Measurements from ENCODE around the gene SLC22A3. TPM values are rescaled to one million over a fixed set of nuclear protein-coding genes. Genes with fewer than 3 reads are reported as not detected.

Gene SLC22A3
- total and polyA plus RNA-seq, 2 of the 13 experiments (the other 11 are each of a cell fraction or from before 2014, with no cell fraction given) = 12.0 to 31.5 TPM

DNA sequence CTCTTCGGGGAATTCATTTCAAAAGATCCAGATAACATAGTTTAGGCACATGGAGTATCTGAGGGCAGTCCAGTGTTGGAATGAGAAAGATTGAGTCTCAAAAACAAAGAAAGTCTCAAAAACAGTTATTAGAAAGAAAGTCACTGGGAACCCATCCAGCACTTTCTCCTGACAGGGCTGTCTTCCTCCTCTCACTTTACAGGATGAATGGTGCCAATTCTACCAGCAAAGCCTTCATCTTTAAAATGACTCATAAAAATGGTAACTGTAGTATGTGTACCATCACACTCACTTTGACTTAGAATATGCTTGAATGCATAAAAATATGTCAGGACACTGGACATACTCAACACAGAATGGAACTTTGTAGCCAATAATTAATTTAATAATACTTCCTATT, 71.3 kb downstream of the SLC22A3 start:
- CTCF ChIA-PET (ENCODE audit: low intra/inter-chr PET ratio, low total read pairs) = no interaction called here
- FAIRE-seq = no peak
- BruUV-seq (replicated peaks) = no TSS peak
- Histone ChIP-seq H3K9me3 (ENCODE audit: low read length) (no peaks in the 10 kb centered on the region), H3K27ac (ENCODE audit: extremely low read length, insufficient read depth, low read length) (no peak overlapping the region), H2AFZ (ENCODE audit: low read length) (no peak overlapping the region), H3K4me1 (ENCODE audit: insufficient read depth, low read length) (peaks cover 29% of the 10 kb centered on the region), H3K9ac (ENCODE audit: insufficient read depth, low read depth, low read length) (no peak overlapping the region), H3K27me3 (ENCODE audit: control insufficient read depth in 1 of 2, insufficient read depth in 2 of 2, low read length in 2 of 2) (no peaks in the 10 kb centered on the region), H3K79me2 (ENCODE audit: insufficient read depth, low read length) (no peaks in the 10 kb centered on the region), H4K20me1 (ENCODE audit: insufficient read depth, low read length) (no peaks in the 10 kb centered on the region), H3K36me3 (replicated peaks in 1 of 2; ENCODE audit: control insufficient read depth in 1 of 2, insufficient read depth in 2 of 2, low read length in 2 of 2) (peaks cover 0 to 7% of the 10 kb centered on the region in 2 experiments; a peak in 1 of 5 replicates), H3K4me2 (ENCODE audit: low read depth, low read length) (no peak overlapping the region), H3K4me3 (replicated peaks in 1 of 3; ENCODE audit: insufficient read depth in 1 of 3, low read depth in 2 of 3, low read length in 3 of 3) (no peak overlapping the region)
- ATAC-seq = no peak
- 83% methylated on average over 1 of the region's 1 CpG for WGBS (ENCODE audit: low lambda C conversion rate)
- in situ Hi-C loops (cut with HindIII; ENCODE audit: extremely low pct_ligation_motif_present, low pct_unique_long_range_greater_than_20kb) = no loop called here
- intact Hi-C loops (cut with micrococcal nuclease; ENCODE audit: unreplicated experiment) = no loop called here
- TF ChIP-seq ZNF558 (CRISPR knock-in tag; IDR thresholded peaks at IDR 0.05; ENCODE audit: borderline replicate concordance) = no peak
- TF ChIP-seq, protein P1, sequence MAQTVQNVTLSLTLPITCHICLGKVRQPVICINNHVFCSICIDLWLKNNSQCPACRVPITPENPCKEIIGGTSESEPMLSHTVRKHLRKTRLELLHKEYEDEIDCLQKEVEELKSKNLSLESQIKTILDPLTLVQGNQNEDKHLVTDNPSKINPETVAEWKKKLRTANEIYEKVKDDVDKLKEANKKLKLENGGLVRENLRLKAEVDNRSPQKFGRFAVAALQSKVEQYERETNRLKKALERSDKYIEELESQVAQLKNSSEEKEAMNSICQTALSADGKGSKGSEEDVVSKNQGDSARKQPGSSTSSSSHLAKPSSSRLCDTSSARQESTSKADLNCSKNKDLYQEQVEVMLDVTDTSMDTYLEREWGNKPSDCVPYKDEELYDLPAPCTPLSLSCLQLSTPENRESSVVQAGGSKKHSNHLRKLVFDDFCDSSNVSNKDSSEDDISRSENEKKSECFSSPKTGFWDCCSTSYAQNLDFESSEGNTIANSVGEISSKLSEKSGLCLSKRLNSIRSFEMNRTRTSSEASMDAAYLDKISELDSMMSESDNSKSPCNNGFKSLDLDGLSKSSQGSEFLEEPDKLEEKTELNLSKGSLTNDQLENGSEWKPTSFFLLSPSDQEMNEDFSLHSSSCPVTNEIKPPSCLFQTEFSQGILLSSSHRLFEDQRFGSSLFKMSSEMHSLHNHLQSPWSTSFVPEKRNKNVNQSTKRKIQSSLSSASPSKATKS (CRISPR knock-in tag; IDR thresholded peaks at IDR 0.05) = no peak
- TF ChIP-seq ZNF326 (CRISPR knock-in tag; IDR thresholded peaks at IDR 0.05; ENCODE audit: borderline replicate concordance) = no peak
- TF ChIP-seq NFATC3 (CRISPR knock-in tag; IDR thresholded peaks at IDR 0.05) = no peak
- no peak for TF ChIP-seq ZNF639 (CRISPR knock-in tag; conservative IDR thresholded peaks at IDR 0.05)
- TF ChIP-seq ELK4 (CRISPR knock-in tag; IDR thresholded peaks at IDR 0.05; ENCODE audit: borderline replicate concordance) = no peak
- no peak for TF ChIP-seq ZNF740 (CRISPR knock-in tag; IDR thresholded peaks at IDR 0.05)
- TF ChIP-seq, protein P2, sequence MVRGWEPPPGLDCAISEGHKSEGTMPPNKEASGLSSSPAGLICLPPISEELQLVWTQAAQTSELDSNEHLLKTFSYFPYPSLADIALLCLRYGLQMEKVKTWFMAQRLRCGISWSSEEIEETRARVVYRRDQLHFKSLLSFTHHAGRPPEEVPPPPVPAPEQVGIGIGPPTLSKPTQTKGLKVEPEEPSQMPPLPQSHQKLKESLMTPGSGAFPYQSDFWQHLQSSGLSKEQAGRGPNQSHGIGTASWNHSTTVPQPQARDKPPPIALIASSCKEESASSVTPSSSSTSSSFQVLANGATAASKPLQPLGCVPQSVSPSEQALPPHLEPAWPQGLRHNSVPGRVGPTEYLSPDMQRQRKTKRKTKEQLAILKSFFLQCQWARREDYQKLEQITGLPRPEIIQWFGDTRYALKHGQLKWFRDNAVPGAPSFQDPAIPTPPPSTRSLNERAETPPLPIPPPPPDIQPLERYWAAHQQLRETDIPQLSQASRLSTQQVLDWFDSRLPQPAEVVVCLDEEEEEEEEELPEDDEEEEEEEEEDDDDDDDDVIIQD (CRISPR knock-in tag; IDR thresholded peaks at IDR 0.05; ENCODE audit: low read depth) = no peak
- TF ChIP-seq ZNF776 (CRISPR knock-in tag; IDR thresholded peaks at IDR 0.05) = no peak
- TF ChIP-seq MBNL3 (CRISPR knock-in tag; conservative IDR thresholded peaks at IDR 0.05) = no peak
- TF ChIP-seq BORCS8-MEF2B (CRISPR knock-in tag; IDR thresholded peaks at IDR 0.05) = no peak
- TF ChIP-seq, protein P3, sequence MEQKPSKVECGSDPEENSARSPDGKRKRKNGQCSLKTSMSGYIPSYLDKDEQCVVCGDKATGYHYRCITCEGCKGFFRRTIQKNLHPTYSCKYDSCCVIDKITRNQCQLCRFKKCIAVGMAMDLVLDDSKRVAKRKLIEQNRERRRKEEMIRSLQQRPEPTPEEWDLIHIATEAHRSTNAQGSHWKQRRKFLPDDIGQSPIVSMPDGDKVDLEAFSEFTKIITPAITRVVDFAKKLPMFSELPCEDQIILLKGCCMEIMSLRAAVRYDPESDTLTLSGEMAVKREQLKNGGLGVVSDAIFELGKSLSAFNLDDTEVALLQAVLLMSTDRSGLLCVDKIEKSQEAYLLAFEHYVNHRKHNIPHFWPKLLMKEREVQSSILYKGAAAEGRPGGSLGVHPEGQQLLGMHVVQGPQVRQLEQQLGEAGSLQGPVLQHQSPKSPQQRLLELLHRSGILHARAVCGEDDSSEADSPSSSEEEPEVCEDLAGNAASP (CRISPR knock-in tag; IDR thresholded peaks at IDR 0.05; ENCODE audit: borderline replicate concordance) = no peak
- TF ChIP-seq SALL1 (CRISPR knock-in tag; IDR thresholded peaks at IDR 0.05) = no peak
- TF ChIP-seq ZKSCAN5 (CRISPR knock-in tag; IDR thresholded peaks at IDR 0.05) = no peak
- POLR2A ChIA-PET = no interaction called here
- DNase-seq (ENCODE audit: low spot score) = no peak

All from HepG2 (cell line).